Tibial nerve (tissue), 4 donors: ENCODE results near the gene UBR4. TPM values are rescaled to one million over a fixed set of nuclear protein-coding genes. Genes with fewer than 3 reads are reported as not detected.

Experiments
- DNase-seq, 2 donors: peaks; one replicate each; pipeline ENCODE4 v3.0.0-alpha.2; 2019; ENCODE audit warnings: low spot score in 2 of 2
- H3K27ac ChIP-seq, 4 donors: fragments of 200-600 bp; sonication (generic) in 3 of 4; one replicate each; pipeline ENCODE4 v1.5.1; 2017 to 2019; ENCODE audit warnings: mild to moderate bottlenecking in 1 of 4
- H3K27me3 ChIP-seq, 2 donors: fragments of 200-600 bp; sonication (generic) in 1 of 2; one replicate each; pipeline versions ENCODE4 v1.5.1 to v1.6.0; 2017 to 2019
- H3K36me3 ChIP-seq, 3 donors: fragments of 200-600 bp; sonication (generic); one replicate each; pipeline ENCODE4 v1.5.1; 2018 to 2019
- H3K4me1 ChIP-seq, 4 donors: fragments of 200-600 bp; sonication (generic) in 3 of 4; one replicate each; pipeline ENCODE4 v1.5.1; 2017 to 2019
- H3K4me3 ChIP-seq, 4 donors: fragments of 200-600 bp; sonication (generic) in 3 of 4; one replicate each; pipeline ENCODE4 v1.5.1; 2017 to 2019; ENCODE audit warnings: mild to moderate bottlenecking in 1 of 4, moderate library complexity in 1 of 4
- H3K9me3 ChIP-seq, 4 donors: fragments of 200-600 bp; sonication (generic) in 3 of 4; one replicate each; pipeline ENCODE4 v1.5.1; 2017 to 2019
- EP300 ChIP-seq, 2 donors: sonication (generic); formaldehyde crosslinking; IDR thresholded peaks; one replicate each; pipeline ENCODE4 v1.6.1; 2017; ENCODE audit warnings: antibody characterized with exemption in 2 of 2, mild to moderate bottlenecking in 1 of 2
- POLR2A ChIP-seq, 2 donors: fragments of 450-650 bp; IDR thresholded peaks; one replicate each; pipeline ENCODE4 v1.6.1; 2017; ENCODE audit warnings: antibody characterized with exemption in 2 of 2, mild to moderate bottlenecking in 2 of 2, moderate library complexity in 2 of 2
- WGBS, 2 donors: methylation state at CpG; one replicate each; pipeline ENCODE4 v1.1.5; 2018; 5-methylcytosine and 5-hydroxymethylcytosine counted together
- total RNA-seq, 4 donors: library from RNA; depleted of rRNA; stranded (reverse); fragments of >200 nt; gene quantifications; one replicate each; pipeline ENCODE4 v1.1.0, GENCODE V29; 2016
- TF ChIP-seq, protein P1 (sequence below), 5 experiments: fragments of 200-600 bp in 3 of 5; fragments of 450-650 bp in 2 of 5; sonication (generic) in 3 of 5; IDR thresholded peaks; one replicate each; pipeline ENCODE4 v1.5.1; 2016 to 2019; ENCODE audit warnings: antibody characterized with exemption in 5 of 5, mild to moderate bottlenecking in 3 of 5, moderate library complexity in 2 of 5

Gene UBR4
- total RNA-seq, 4 donors from 2014 or later: 107 to 190 (median 142) TPM

DNA sequence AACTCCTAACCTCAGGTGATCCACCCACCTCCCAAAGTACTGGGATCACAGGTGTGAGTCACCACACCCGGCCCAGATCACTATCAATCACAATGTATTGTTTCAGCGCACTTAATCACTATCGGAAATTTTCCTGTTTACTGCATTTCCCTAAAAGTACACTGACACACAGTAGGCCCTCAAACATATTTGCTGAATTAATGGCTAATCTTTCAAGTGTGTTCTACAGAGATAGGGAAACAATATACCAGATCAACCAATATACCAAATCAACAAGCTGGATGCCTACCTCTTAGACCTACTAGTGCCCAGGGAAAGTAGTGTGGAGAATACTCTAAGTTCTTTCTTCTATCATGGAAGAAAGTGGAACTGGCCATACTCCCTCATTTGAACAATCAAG lies 17.1 kb downstream of the UBR4 start:
- Histone ChIP-seq H3K4me3 (no peak overlapping the region), H3K27ac (no peak overlapping the region), H3K36me3 (peaks cover 6 to 94% (median 41%) of the 10 kb centered on the region in 3 donors), H3K9me3 (no peaks in the 10 kb centered on the region), H3K27me3 (no peaks in the 10 kb centered on the region), H3K4me1 (no peaks in the 10 kb centered on the region)
- 97 to 98% methylated on average over 3 of the region's 3 CpGs for WGBS, 2 donors
- no peak for DNase-seq
- no peak for TF ChIP-seq POLR2A (IDR thresholded peaks at IDR 0.05)
- TF ChIP-seq EP300 (IDR thresholded peaks at IDR 0.05): no peak
- TF ChIP-seq, protein P1, sequence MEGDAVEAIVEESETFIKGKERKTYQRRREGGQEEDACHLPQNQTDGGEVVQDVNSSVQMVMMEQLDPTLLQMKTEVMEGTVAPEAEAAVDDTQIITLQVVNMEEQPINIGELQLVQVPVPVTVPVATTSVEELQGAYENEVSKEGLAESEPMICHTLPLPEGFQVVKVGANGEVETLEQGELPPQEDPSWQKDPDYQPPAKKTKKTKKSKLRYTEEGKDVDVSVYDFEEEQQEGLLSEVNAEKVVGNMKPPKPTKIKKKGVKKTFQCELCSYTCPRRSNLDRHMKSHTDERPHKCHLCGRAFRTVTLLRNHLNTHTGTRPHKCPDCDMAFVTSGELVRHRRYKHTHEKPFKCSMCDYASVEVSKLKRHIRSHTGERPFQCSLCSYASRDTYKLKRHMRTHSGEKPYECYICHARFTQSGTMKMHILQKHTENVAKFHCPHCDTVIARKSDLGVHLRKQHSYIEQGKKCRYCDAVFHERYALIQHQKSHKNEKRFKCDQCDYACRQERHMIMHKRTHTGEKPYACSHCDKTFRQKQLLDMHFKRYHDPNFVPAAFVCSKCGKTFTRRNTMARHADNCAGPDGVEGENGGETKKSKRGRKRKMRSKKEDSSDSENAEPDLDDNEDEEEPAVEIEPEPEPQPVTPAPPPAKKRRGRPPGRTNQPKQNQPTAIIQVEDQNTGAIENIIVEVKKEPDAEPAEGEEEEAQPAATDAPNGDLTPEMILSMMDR (IDR thresholded peaks at IDR 0.05): no peak

DNA sequence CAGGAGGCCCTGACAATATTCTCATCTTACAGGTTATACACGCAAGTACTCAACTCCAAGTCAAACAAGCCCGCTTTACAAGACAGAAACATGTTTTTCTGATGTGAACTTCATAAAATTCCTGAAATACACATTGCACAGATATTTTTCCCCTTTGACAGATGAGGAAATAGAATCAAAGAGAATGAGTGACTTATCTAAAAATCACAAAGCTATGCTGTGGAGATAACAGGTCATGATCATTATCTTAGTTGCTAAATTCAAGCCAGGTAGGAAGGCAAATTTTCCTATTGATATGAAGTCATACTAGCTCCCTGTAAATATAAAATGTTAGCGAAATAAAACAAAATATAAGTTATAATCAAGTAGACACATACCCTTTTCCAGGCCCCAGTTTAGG lies 18.3 kb downstream of the UBR4 start:
- Histone ChIP-seq H3K36me3 (peaks cover 6 to 94% (median 31%) of the 10 kb centered on the region in 3 donors), H3K9me3 (no peaks in the 10 kb centered on the region), H3K27me3 (no peaks in the 10 kb centered on the region), H3K4me1 (no peaks in the 10 kb centered on the region), H3K27ac (no peak overlapping the region), H3K4me3 (no peak overlapping the region)
- DNase-seq: no peak
- WGBS, 2 donors: 94 to 98% methylated on average over 3 of the region's 3 CpGs
- TF ChIP-seq, protein P1 (IDR thresholded peaks at IDR 0.05): no peak
- TF ChIP-seq POLR2A (IDR thresholded peaks at IDR 0.05) (no peak), EP300 (IDR thresholded peaks at IDR 0.05) (no peak)

DNA sequence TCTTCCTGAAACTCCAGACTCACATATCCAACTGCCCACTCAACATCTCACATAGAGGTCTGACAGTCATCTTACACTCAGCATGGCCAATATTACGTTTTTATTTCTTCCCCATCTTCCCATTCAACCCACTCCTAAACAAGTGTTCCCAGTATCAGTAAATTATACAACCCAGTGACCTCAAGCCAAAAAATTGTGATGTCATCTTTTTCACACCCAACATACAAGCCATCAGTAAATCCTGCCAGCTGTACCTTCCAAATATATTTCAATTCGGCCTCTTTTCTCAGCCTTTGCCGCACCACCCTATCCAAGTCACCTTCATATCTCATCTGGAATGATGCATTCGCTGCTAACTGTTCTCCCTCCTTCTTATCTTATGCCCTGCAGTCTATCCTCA lies 19.6 kb downstream of the UBR4 start:
- Histone ChIP-seq H3K36me3 (peaks cover 6 to 95% (median 39%) of the 10 kb centered on the region in 3 donors), H3K27ac (no peak overlapping the region), H3K27me3 (no peaks in the 10 kb centered on the region), H3K4me3 (no peak overlapping the region), H3K4me1 (no peaks in the 10 kb centered on the region), H3K9me3 (no peaks in the 10 kb centered on the region)
- DNase-seq: no peak
- TF ChIP-seq EP300 (IDR thresholded peaks at IDR 0.05) (no peak), POLR2A (IDR thresholded peaks at IDR 0.05) (no peak)
- TF ChIP-seq, protein P1 (IDR thresholded peaks at IDR 0.05): no peak
- WGBS, 2 donors: 87 to 88% methylated on average over 4 of the region's 4 CpGs

DNA sequence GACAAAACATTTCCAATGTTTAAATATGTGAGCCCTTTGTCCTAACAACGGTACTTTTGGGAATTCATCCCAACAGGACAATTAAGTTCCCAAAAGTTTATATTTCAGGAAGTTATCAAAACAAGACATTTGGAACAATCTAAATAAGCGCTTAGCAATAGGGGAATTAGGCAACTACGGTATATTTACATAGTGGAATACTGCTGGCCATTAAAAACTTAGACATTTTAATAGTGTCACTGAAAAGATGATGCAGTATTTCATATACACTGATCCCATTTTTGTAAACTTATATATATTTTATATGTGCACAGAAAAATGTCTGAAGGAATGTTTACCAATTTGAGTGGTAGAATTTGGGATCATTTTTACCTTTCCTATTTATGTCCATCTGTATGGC lies 20.8 kb downstream of the UBR4 start:
- TF ChIP-seq POLR2A (IDR thresholded peaks at IDR 0.05) (no peak), EP300 (IDR thresholded peaks at IDR 0.05) (no peak)
- TF ChIP-seq, protein P1 (IDR thresholded peaks at IDR 0.05): no peak
- peaks cover 6 to 99% (median 33%) of the 10 kb centered on the region in 3 donors for H3K36me3 ChIP-seq
- 71 to 75% methylated on average over 3 of the region's 3 CpGs for WGBS, 2 donors

DNA sequence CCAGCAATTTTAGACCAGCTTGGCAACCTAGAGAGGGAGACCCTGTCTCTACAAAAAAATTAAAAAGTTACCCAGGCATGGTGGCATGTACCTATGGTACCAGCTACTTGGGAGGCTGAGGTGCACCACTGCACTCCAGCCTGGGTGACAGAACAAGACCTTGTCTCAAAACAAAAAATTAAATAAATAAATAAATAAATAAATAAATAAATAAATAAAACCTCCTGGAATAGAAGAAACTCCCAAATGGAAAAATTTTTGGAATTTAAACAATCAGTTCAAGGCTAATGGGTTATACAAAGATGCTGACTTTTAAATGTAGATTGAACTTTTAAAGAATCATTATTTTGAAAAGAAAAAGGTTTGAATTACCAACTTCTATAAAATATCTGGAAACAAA lies 22.2 kb downstream of the UBR4 start:
- H3K9me3 ChIP-seq: no peaks in the 10 kb centered on the region
- DNase-seq: no peak
- no peak for TF ChIP-seq EP300 (IDR thresholded peaks at IDR 0.05)
- H3K27ac ChIP-seq: no peak overlapping the region
- no peak overlapping the region for H3K4me3 ChIP-seq
- H3K36me3 ChIP-seq: peaks cover 6 to 98% (median 38%) of the 10 kb centered on the region in 3 donors
- no peaks in the 10 kb centered on the region for H3K4me1 ChIP-seq
- H3K27me3 ChIP-seq: no peaks in the 10 kb centered on the region

More for the DNA sequence above, 20.8 kb downstream of the UBR4 start:
- Histone ChIP-seq H3K4me1 (no peaks in the 10 kb centered on the region), H3K4me3 (no peak overlapping the region), H3K9me3 (no peaks in the 10 kb centered on the region), H3K27me3 (no peaks in the 10 kb centered on the region), H3K27ac (no peak overlapping the region)
- DNase-seq: no peak

DNA sequence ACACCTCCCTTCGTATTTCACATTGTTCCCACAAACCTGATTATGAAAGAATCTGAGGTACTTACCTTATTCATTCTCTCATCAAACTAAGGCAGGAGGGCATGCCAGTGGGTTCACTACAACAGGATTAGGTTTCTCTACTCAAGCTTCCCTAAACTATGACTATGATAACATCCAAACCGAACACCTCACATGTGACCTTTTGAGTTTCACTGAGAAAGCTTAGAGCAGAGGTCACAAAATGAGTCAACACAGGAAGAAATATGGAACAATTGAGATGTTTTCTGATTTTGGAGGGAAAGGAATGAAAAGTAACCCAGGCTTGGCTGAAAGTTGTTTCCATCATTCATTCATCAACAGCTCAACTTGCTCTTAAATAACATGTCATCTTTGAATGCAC lies 24.1 kb downstream of the UBR4 start:
- Histone ChIP-seq H3K4me1 (no peaks in the 10 kb centered on the region), H3K27ac (no peak overlapping the region), H3K27me3 (no peaks in the 10 kb centered on the region), H3K4me3 (no peak overlapping the region), H3K36me3 (peaks cover 4 to 97% (median 34%) of the 10 kb centered on the region in 3 donors), H3K9me3 (no peaks in the 10 kb centered on the region)
- WGBS, 2 donors: 96 to 99% methylated on average over 2 of the region's 2 CpGs
- DNase-seq: no peak
- TF ChIP-seq POLR2A (IDR thresholded peaks at IDR 0.05) (no peak), EP300 (IDR thresholded peaks at IDR 0.05) (no peak)
- TF ChIP-seq, protein P1 (IDR thresholded peaks at IDR 0.05): no peak
